Prostate gland (tissue), 2 donors: ENCODE measurements around the gene SLC16A11.
"Not testable (repeated sequence)": the region's sequence is repeated elsewhere in the genome, so short reads cannot be mapped to it uniquely, and the experiment has no call there.

Experiments used
- POLR2A ChIP-seq: fragments of 450-650 bp; IDR thresholded peaks from one replicate; pipeline ENCODE4 v1.6.1; 2016; ENCODE audit warnings: antibody characterized with exemption, mild to moderate bottlenecking
- TF ChIP-seq, protein P1 (sequence below), 4 experiments: fragments of 200-600 bp in 2 of 4; fragments of 450-650 bp in 2 of 4; sonication (generic) in 2 of 4; IDR thresholded peaks; 1 replicate in 3 of 4; 2 replicates in 1 of 4; pipeline ENCODE4 v1.5.1; 2016 to 2019; ENCODE audit warnings: antibody characterized with exemption in 4 of 4, mild to moderate bottlenecking in 2 of 4, moderate library complexity in 2 of 4

GRCh38 chr17:7046725-7047397, 3.0 kb upstream of the SLC16A11 start:
- TF ChIP-seq POLR2A: not testable (repeated sequence)
- TF ChIP-seq, protein P1, sequence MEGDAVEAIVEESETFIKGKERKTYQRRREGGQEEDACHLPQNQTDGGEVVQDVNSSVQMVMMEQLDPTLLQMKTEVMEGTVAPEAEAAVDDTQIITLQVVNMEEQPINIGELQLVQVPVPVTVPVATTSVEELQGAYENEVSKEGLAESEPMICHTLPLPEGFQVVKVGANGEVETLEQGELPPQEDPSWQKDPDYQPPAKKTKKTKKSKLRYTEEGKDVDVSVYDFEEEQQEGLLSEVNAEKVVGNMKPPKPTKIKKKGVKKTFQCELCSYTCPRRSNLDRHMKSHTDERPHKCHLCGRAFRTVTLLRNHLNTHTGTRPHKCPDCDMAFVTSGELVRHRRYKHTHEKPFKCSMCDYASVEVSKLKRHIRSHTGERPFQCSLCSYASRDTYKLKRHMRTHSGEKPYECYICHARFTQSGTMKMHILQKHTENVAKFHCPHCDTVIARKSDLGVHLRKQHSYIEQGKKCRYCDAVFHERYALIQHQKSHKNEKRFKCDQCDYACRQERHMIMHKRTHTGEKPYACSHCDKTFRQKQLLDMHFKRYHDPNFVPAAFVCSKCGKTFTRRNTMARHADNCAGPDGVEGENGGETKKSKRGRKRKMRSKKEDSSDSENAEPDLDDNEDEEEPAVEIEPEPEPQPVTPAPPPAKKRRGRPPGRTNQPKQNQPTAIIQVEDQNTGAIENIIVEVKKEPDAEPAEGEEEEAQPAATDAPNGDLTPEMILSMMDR (IDR thresholded peaks at IDR 0.05): not testable (repeated sequence)
